ENCODE measurements around the gene STYK1.

Gene STYK1

DNA sequence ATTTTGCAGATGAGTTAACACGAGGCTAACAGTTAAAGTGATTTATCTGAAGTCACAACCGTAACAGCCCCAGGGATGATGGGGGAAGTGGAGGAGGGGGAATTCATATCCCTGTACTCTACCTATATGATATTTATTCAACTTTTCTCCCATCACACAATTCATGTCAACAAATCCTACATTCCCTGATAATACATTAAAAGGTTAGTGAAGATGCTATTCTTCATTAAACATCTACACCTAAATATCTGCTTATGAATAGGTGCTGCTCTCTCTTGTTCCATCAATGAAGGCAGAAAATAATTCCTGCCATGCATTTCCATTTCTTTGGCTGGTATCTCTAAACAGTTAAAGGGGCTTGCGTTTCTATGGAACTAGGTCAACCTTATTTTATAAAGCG lies 42.4 kb upstream of the STYK1 start:
- peak overlapping the region; percentile 58 for H3K27ac ChIP-seq (ENCODE audit: low read depth, low read length)

DNA sequence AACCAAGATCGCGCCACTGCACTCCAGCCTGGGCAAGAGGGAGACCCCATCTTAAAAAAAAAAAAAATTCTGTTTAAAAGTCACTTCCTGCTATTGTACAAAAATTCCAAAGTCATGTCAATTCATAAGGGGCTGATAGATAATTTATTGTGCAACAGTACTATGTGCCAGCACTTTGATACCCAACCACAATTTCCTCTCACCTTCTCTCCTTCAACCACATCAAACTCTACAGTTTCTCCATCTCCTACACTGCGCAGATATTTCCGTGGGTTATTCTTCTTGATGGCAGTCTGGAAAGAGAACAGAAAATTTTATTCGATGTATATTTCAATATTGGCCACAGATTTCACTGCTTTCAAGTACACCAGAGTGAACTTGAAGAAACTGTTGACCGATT lies 41.6 kb upstream of the STYK1 start:
- Histone ChIP-seq H3K4me1 (ENCODE audit: insufficient read depth, low read length) (peaks cover 45% of the 10 kb centered on the region), H3K27me3 (ENCODE audit: control insufficient read depth in 1 of 2, insufficient read depth in 2 of 2, low read length in 2 of 2) (no peaks in the 10 kb centered on the region), H3K36me3 (ENCODE audit: insufficient read depth, low read length) (peaks cover 33% of the 10 kb centered on the region), H3K27ac (ENCODE audit: low read depth, low read length) (no peak overlapping the region), H3K9me3 (ENCODE audit: low read length) (no peaks in the 10 kb centered on the region), H3K4me3 (ENCODE audit: low read depth in 1 of 2, low read length in 2 of 2) (no peak overlapping the region), H3K9ac (ENCODE audit: low read length) (no peak overlapping the region)

More for the DNA sequence above, 42.4 kb upstream of the STYK1 start:
- peaks cover 53% of the 10 kb centered on the region for H3K4me1 ChIP-seq (ENCODE audit: insufficient read depth, low read length)
- peaks cover 32% of the 10 kb centered on the region for H3K36me3 ChIP-seq (ENCODE audit: insufficient read depth, low read length)
- no peak overlapping the region for H3K4me3 ChIP-seq (ENCODE audit: low read depth in 1 of 2, low read length in 2 of 2)
- H3K27me3 ChIP-seq (ENCODE audit: control insufficient read depth in 1 of 2, insufficient read depth in 2 of 2, low read length in 2 of 2) = no peaks in the 10 kb centered on the region
- no peaks in the 10 kb centered on the region for H3K9me3 ChIP-seq (ENCODE audit: low read length)
- H3K9ac ChIP-seq (ENCODE audit: low read length) = no peak overlapping the region

DNA sequence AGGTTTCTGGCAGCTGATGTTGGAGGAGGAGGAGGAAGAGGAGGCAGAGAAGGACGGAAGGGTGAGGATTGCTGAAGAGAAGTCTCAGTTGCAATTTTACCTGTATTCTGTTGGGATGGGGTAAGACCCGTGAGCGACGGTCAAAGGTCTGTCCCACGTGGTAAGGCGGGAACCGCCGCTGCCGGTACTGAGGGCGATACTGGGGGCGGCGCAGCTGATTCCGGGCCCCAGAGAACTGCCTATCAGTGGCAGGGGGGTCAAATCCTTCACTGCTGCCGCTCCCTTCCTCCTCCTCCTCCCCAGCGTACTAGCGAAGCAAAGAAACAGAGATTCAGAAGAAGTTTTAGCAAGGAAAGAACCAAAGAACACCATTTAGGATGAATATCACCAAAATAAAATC lies 36.0 kb upstream of the STYK1 start:
- Histone ChIP-seq H3K4me3 (ENCODE audit: low read depth in 1 of 2, low read length in 2 of 2) (no peak overlapping the region), H3K27ac (ENCODE audit: low read depth, low read length) (no peak overlapping the region), H3K36me3 (ENCODE audit: insufficient read depth, low read length) (peaks cover 52% of the 10 kb centered on the region), H3K4me1 (ENCODE audit: insufficient read depth, low read length) (no peaks in the 10 kb centered on the region), H3K9me3 (ENCODE audit: low read length) (no peaks in the 10 kb centered on the region), H3K9ac (ENCODE audit: low read length) (no peak overlapping the region), H3K27me3 (ENCODE audit: control insufficient read depth in 1 of 2, insufficient read depth in 2 of 2, low read length in 2 of 2) (no peaks in the 10 kb centered on the region)

DNA sequence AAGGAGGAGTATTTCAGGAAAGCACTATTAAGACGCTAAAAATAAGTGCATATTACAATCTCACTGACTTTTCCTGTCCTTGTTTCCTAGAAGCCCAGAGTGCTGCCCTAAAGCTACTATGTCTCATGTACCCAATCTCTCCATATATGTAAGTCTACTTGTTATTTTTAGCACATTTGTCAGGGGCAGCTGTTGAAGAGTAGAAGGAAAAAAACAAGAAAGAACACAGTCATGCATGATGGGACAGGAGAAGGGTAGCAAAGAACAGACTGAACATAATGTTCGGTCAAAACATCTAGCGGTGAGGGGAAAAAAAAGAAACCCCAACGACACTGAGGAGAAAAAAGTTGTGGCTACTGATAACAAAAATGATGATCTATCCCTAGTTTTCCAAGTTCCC lies 35.0 kb upstream of the STYK1 start:
- H3K4me1 ChIP-seq (ENCODE audit: insufficient read depth, low read length) = no peaks in the 10 kb centered on the region
- no peak overlapping the region for H3K4me3 ChIP-seq (ENCODE audit: low read depth in 1 of 2, low read length in 2 of 2)
- no peaks in the 10 kb centered on the region for H3K27me3 ChIP-seq (ENCODE audit: control insufficient read depth in 1 of 2, insufficient read depth in 2 of 2, low read length in 2 of 2)
- H3K27ac ChIP-seq (ENCODE audit: low read depth, low read length) = no peak overlapping the region
- no peaks in the 10 kb centered on the region for H3K9me3 ChIP-seq (ENCODE audit: low read length)
- peaks cover 43% of the 10 kb centered on the region for H3K36me3 ChIP-seq (ENCODE audit: insufficient read depth, low read length)
- no peak overlapping the region for H3K9ac ChIP-seq (ENCODE audit: low read length)

DNA sequence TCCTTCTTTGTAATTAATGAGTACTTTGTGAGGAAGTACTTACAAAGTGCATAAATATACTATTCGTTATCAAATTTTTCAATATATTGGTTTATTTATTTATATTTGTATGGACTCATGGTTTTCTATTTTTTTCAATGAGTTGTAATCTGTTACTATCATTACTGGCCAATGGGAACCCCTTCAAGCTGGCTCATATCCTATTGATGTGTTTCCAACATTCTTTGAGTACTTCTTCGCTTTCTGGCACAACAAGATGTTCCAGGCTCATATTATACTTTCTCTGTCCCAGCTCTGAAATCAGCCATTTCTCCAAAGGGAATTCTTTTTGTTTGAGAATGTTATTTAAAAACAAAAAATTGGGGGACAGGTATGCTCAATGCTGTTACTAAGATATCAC lies 31.8 kb upstream of the STYK1 start:
- Histone ChIP-seq H3K27me3 (ENCODE audit: control insufficient read depth in 1 of 2, insufficient read depth in 2 of 2, low read length in 2 of 2) (no peaks in the 10 kb centered on the region), H3K9me3 (ENCODE audit: low read length) (no peaks in the 10 kb centered on the region), H3K4me1 (ENCODE audit: insufficient read depth, low read length) (no peaks in the 10 kb centered on the region), H3K4me3 (ENCODE audit: low read depth in 1 of 2, low read length in 2 of 2) (no peak overlapping the region), H3K36me3 (ENCODE audit: insufficient read depth, low read length) (peaks cover 48% of the 10 kb centered on the region), H3K27ac (ENCODE audit: low read depth, low read length) (no peak overlapping the region), H3K9ac (ENCODE audit: low read length) (no peak overlapping the region)

DNA sequence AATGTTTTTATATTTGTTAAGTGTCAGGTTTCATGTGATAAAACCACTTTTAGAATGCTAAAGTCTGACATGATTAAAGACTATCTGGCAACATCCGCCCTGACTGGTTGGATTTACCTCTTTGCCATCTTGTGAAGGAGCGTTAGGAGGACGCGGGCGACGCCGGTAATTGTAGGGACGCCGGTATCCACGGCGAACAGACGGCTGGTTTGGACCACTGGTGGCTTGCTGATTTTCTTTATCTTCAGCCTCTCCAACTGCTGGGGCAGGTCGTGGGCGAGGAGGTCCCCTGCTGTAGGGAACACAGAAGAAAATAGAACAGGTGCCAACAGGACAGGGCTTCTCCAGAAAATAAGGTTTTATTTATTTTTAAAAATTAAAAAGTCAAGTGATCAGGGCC lies 28.0 kb upstream of the STYK1 start:
- no peaks in the 10 kb centered on the region for H3K4me1 ChIP-seq (ENCODE audit: insufficient read depth, low read length)
- H3K9ac ChIP-seq (ENCODE audit: low read length) = no peak overlapping the region
- no peak overlapping the region for H3K27ac ChIP-seq (ENCODE audit: low read depth, low read length)
- H3K9me3 ChIP-seq (ENCODE audit: low read length) = no peaks in the 10 kb centered on the region
- peaks cover 53% of the 10 kb centered on the region for H3K36me3 ChIP-seq (ENCODE audit: insufficient read depth, low read length)
- no peaks in the 10 kb centered on the region for H3K27me3 ChIP-seq (ENCODE audit: control insufficient read depth in 1 of 2, insufficient read depth in 2 of 2, low read length in 2 of 2)
- H3K4me3 ChIP-seq (ENCODE audit: low read depth in 1 of 2, low read length in 2 of 2) = no peak overlapping the region

DNA sequence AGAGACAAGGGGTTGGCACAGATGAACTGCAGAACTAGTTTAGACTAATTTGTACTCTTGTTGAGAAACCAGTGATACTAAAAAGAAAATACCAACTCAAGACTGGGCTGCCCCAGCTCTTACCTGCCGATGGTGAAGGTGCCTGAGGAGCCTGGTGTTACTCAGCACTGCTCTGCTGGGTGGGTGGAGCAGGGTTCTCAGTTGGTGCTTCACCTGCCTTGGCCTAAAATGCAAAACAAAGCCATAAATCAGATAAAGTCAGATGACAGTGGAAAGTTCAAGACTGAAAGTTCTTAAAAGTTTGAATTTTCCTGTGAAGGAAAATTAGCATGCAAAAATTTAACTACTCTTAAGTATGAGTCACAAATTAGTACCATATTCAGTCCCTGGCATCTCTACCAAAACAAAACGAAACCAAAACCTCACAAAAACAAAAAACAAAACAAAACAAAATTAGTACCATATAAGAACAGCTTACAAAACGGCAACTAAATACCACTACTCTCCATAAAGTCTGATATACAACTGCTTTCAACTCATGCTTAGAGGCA lies 27.4 kb upstream of the STYK1 start:
- H3K9ac ChIP-seq (ENCODE audit: low read length) = no peak overlapping the region
- no peaks in the 10 kb centered on the region for H3K27me3 ChIP-seq (ENCODE audit: control insufficient read depth in 1 of 2, insufficient read depth in 2 of 2, low read length in 2 of 2)
- H3K9me3 ChIP-seq (ENCODE audit: low read length) = no peaks in the 10 kb centered on the region
- H3K27ac ChIP-seq (ENCODE audit: low read depth, low read length) = no peak overlapping the region
- peaks cover 53% of the 10 kb centered on the region for H3K36me3 ChIP-seq (ENCODE audit: insufficient read depth, low read length)
- no peaks in the 10 kb centered on the region for H3K4me1 ChIP-seq (ENCODE audit: insufficient read depth, low read length)
- H3K4me3 ChIP-seq (ENCODE audit: low read depth in 1 of 2, low read length in 2 of 2) = no peak overlapping the region

DNA sequence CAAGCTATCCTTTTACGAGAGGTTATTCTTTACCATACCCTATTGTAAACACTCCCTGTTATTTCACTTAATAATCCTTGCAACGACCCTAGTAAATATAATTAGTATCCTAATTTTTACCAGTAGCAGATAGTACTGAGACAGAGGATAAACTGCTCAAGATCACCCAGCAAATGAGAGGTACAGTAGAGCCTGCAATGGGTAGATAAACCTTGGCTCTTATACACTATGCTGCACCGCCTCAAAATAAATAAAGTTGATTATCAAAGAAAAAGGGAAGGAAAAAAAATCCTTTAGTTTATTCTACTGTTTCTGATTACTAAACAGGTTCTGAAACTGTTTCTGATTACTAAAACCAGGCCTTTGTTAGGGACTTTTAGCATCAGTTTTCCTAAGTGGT lies 26.7 kb upstream of the STYK1 start:
- no peak overlapping the region for H3K27ac ChIP-seq (ENCODE audit: low read depth, low read length)
- no peak overlapping the region for H3K4me3 ChIP-seq (ENCODE audit: low read depth in 1 of 2, low read length in 2 of 2)
- no peaks in the 10 kb centered on the region for H3K27me3 ChIP-seq (ENCODE audit: control insufficient read depth in 1 of 2, insufficient read depth in 2 of 2, low read length in 2 of 2)
- no peaks in the 10 kb centered on the region for H3K9me3 ChIP-seq (ENCODE audit: low read length)
- H3K36me3 ChIP-seq (ENCODE audit: insufficient read depth, low read length) = peaks cover 53% of the 10 kb centered on the region
- no peak overlapping the region for H3K9ac ChIP-seq (ENCODE audit: low read length)
- no peaks in the 10 kb centered on the region for H3K4me1 ChIP-seq (ENCODE audit: insufficient read depth, low read length)

DNA sequence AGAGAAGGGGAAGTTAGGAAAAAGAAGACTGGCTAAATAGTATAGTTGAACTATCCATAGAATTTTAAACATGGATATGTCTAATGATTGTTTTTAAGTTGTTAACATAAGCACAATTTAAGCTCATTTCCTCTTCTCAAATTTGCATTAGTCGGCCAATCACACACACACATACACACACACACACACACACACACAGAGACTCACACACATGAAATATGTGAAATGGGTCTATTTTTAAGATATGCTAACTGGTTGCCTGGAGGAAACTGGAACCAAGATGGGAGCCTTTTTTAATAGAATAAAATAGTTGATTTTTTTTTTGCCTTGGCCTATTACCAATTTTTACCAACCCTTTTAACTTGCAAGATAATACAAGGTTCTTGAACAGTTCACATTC lies 24.0 kb upstream of the STYK1 start:
- H3K9ac ChIP-seq (ENCODE audit: low read length) = no peak overlapping the region
- H3K4me1 ChIP-seq (ENCODE audit: insufficient read depth, low read length) = no peaks in the 10 kb centered on the region
- no peak overlapping the region for H3K27ac ChIP-seq (ENCODE audit: low read depth, low read length)
- H3K9me3 ChIP-seq (ENCODE audit: low read length) = no peaks in the 10 kb centered on the region
- no peaks in the 10 kb centered on the region for H3K27me3 ChIP-seq (ENCODE audit: control insufficient read depth in 1 of 2, insufficient read depth in 2 of 2, low read length in 2 of 2)
- H3K36me3 ChIP-seq (ENCODE audit: insufficient read depth, low read length) = peaks cover 46% of the 10 kb centered on the region
- H3K4me3 ChIP-seq (ENCODE audit: low read depth in 1 of 2, low read length in 2 of 2) = no peak overlapping the region

DNA sequence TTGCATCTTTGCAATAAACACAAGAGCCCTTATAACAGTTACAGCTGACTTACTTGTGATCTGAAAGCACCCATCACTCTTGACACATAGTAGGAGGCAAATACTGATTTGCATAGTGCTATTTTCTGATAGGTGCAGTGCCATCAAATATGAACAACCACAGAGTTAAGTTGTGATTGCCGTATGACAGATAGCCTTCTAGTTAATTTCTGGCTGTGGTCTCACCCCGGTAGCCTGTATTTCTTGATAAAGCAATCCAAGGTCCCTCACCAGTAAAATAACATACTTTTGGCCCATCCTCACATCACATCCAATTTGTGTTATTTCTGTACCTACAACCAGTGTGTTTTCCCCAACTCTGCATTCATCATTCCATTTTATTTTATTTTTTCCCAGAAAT lies 23.3 kb upstream of the STYK1 start:
- Histone ChIP-seq H3K27me3 (ENCODE audit: control insufficient read depth in 1 of 2, insufficient read depth in 2 of 2, low read length in 2 of 2) (no peaks in the 10 kb centered on the region), H3K4me3 (ENCODE audit: low read depth in 1 of 2, low read length in 2 of 2) (no peak overlapping the region), H3K9me3 (ENCODE audit: low read length) (no peaks in the 10 kb centered on the region), H3K36me3 (ENCODE audit: insufficient read depth, low read length) (peaks cover 44% of the 10 kb centered on the region), H3K27ac (ENCODE audit: low read depth, low read length) (no peak overlapping the region), H3K4me1 (ENCODE audit: insufficient read depth, low read length) (no peaks in the 10 kb centered on the region), H3K9ac (ENCODE audit: low read length) (no peak overlapping the region)

DNA sequence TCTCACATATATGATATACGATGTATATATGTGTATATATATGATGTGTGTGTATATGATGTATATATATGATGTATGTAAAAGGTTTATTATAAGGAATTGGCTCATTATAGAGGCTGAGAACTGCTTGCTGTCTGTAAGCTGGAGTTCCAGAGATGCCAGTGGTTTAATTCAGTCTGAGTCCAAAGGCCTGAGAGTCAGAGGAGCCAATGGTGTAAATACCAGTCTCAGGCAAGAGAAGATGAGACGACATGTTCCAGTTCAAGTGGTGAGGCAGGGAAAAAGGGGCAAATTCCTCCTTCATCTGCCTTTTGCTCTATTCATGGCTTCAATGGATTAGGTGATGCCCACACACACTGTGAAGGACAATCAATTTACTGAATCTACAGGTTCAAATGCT lies 17.1 kb upstream of the STYK1 start:
- no peak overlapping the region for H3K4me3 ChIP-seq (ENCODE audit: low read depth in 1 of 2, low read length in 2 of 2)

DNA sequence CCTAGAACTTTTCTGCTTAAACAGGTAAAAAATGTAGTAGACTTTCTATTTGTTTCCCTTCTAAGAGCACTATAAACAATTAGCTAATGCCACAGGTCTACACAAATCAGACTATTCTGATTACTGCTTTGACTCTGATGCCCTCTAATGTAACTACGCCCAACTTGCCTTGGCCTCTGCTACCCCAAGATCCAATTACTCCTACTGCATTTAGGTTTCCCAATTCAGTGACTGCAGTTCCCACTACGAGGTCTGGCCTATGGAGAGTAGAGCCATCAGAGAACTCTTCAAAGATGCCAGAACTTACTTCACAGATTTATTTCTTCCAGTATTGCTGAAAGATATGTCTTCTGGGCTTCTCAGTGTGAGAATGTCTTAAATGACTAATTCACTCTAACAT lies 15.3 kb upstream of the STYK1 start:
- Histone ChIP-seq H3K9me3 (ENCODE audit: low read length) (no peaks in the 10 kb centered on the region), H3K9ac (ENCODE audit: low read length) (no peak overlapping the region), H3K27me3 (ENCODE audit: control insufficient read depth in 1 of 2, insufficient read depth in 2 of 2, low read length in 2 of 2) (no peaks in the 10 kb centered on the region), H3K36me3 (ENCODE audit: insufficient read depth, low read length) (no peaks in the 10 kb centered on the region), H3K27ac (ENCODE audit: low read depth, low read length) (no peak overlapping the region), H3K4me3 (ENCODE audit: low read depth in 1 of 2, low read length in 2 of 2) (no peak overlapping the region), H3K4me1 (ENCODE audit: insufficient read depth, low read length) (no peaks in the 10 kb centered on the region)

More for the DNA sequence above, 17.1 kb upstream of the STYK1 start:
- Histone ChIP-seq H3K9ac (ENCODE audit: low read length) (no peak overlapping the region), H3K27me3 (ENCODE audit: control insufficient read depth in 1 of 2, insufficient read depth in 2 of 2, low read length in 2 of 2) (no peaks in the 10 kb centered on the region), H3K36me3 (ENCODE audit: insufficient read depth, low read length) (no peaks in the 10 kb centered on the region), H3K4me1 (ENCODE audit: insufficient read depth, low read length) (no peaks in the 10 kb centered on the region), H3K9me3 (ENCODE audit: low read length) (no peaks in the 10 kb centered on the region), H3K27ac (ENCODE audit: low read depth, low read length) (no peak overlapping the region)
